AG09309 (cell line): Measurements from ENCODE around the gene ACIN1.

Experiments used
- DNase-seq: peaks from one replicate; pipeline ENCODE4 v3.0.0-alpha.2; 2010; ENCODE audit warnings: low read depth
- H3K4me3 ChIP-seq: 2 replicates; pipeline ENCODE4 v1.5.1; 2011; ENCODE audit warnings: mild to moderate bottlenecking, low read depth, low read length, moderate library complexity; ENCODE audit not compliant: control insufficient read depth
- CTCF ChIP-seq: IDR thresholded peaks from 2 replicates; pipeline ENCODE4 v1.5.1; 2011; ENCODE audit warnings: mild to moderate bottlenecking, low read depth, low read length, inconsistent platforms; ENCODE audit not compliant: insufficient read depth, control insufficient read depth; ENCODE audit errors: missing control alignments

The ACIN1 gene

GRCh38 chr14:23054000-23054811 lies 40.7 kb downstream of the ACIN1 start:
- H3K4me3 ChIP-seq, result no peak overlapping the region
- DNase-seq, result no peak
- peak; percentile 29 for TF ChIP-seq CTCF

- no peak overlapping the region for H3K4me3 ChIP-seq
Observed at GRCh38 chr14:23053426-23053825, 41.5 kb downstream of the ACIN1 start.

GRCh38 chr14:23052671-23053070 lies 42.3 kb downstream of the ACIN1 start:
- no peak for TF ChIP-seq CTCF
- no peak for DNase-seq
- H3K4me3 ChIP-seq, result no peak overlapping the region

More at GRCh38 chr14:23053426-23053825, 41.5 kb downstream of the ACIN1 start:
- TF ChIP-seq CTCF, result no peak
- no peak for DNase-seq

- peak; percentile 22 for TF ChIP-seq CTCF
- DNase-seq, result no peak
Observed at GRCh38 chr14:23052182-23052623, 42.7 kb downstream of the ACIN1 start.

GRCh38 chr14:23051141-23052057 lies 43.5 kb downstream of the ACIN1 start:
- DNase-seq, result no peak
- TF ChIP-seq CTCF, result no peak
- no peak overlapping the region for H3K4me3 ChIP-seq

More at GRCh38 chr14:23052182-23052623, 42.7 kb downstream of the ACIN1 start:
- no peak overlapping the region for H3K4me3 ChIP-seq

- no peak for TF ChIP-seq CTCF
- no peak for DNase-seq
- no peak overlapping the region for H3K4me3 ChIP-seq
Observed at GRCh38 chr14:23049011-23049410, 45.9 kb downstream of the ACIN1 start.
